ENCODE data around the gene SIAE.

Gene SIAE

DNA sequence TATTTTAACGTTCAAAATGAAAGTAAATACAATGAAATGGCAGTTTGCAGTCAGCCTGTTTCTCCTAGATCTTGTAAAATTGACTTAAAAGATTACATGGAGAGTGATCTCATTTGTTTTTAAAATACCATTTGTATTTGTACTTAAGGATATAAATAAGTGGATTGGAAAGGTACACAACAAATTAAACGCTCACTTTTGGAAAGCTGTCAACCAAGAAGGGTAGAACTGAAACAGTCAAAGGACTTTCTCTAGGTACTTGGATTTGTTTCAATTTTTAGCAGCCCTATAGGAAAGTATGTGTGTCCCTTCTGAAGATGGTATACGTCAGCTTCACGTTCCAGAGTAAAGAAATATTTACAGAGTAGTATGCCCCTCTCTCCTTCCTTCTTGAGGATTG, 43.6 kb downstream of the SIAE start:
- H3K4me3 ChIP-seq (ENCODE audit: low read depth, low read length) = no peak overlapping the region
- DNase-seq (ENCODE audit: low read depth, low spot score) = no peak
- CTCF ChIA-PET = interaction anchor here (0.7 to 1.7 kb wide), 7 partner anchors 8 to 236 kb away, joined by 3 to 12 read pairs (median 4); no protein-coding TSS in a partner anchor

DNA sequence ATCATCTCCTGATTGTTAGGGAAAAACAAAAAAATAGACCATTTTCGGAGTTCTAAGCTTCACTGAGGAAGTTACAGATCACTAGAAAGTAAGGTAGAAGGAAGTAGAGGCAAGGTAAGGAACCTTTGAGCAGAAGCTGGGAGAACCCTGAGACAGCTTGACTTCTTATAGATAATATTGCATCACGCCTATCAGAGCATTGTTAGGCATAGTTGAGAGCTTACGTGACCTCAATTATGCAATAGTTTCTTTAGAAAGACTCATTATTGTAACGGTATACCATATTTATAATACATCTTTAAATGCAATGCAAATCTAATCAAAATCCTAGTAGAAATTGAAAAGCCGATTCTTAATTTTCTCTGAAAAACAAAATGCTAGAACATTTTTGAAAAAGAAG, 46.0 kb downstream of the SIAE start:
- TF ChIP-seq, protein P1, sequence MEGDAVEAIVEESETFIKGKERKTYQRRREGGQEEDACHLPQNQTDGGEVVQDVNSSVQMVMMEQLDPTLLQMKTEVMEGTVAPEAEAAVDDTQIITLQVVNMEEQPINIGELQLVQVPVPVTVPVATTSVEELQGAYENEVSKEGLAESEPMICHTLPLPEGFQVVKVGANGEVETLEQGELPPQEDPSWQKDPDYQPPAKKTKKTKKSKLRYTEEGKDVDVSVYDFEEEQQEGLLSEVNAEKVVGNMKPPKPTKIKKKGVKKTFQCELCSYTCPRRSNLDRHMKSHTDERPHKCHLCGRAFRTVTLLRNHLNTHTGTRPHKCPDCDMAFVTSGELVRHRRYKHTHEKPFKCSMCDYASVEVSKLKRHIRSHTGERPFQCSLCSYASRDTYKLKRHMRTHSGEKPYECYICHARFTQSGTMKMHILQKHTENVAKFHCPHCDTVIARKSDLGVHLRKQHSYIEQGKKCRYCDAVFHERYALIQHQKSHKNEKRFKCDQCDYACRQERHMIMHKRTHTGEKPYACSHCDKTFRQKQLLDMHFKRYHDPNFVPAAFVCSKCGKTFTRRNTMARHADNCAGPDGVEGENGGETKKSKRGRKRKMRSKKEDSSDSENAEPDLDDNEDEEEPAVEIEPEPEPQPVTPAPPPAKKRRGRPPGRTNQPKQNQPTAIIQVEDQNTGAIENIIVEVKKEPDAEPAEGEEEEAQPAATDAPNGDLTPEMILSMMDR (IDR thresholded peaks at IDR 0.05; ENCODE audit: insufficient read depth, low read length, missing control alignments) = no peak
- ChIA-PET CTCF (no interaction called here), POLR2A (no interaction called here)
- no peak for DNase-seq (ENCODE audit: low read depth, low spot score)
- no peak overlapping the region for H3K4me3 ChIP-seq (ENCODE audit: low read depth, low read length)

More for the DNA sequence above, 43.6 kb downstream of the SIAE start:
- TF ChIP-seq, protein P1 (IDR thresholded peaks at IDR 0.05; ENCODE audit: insufficient read depth, low read length, missing control alignments) = no peak
- POLR2A ChIA-PET = no interaction called here

DNA sequence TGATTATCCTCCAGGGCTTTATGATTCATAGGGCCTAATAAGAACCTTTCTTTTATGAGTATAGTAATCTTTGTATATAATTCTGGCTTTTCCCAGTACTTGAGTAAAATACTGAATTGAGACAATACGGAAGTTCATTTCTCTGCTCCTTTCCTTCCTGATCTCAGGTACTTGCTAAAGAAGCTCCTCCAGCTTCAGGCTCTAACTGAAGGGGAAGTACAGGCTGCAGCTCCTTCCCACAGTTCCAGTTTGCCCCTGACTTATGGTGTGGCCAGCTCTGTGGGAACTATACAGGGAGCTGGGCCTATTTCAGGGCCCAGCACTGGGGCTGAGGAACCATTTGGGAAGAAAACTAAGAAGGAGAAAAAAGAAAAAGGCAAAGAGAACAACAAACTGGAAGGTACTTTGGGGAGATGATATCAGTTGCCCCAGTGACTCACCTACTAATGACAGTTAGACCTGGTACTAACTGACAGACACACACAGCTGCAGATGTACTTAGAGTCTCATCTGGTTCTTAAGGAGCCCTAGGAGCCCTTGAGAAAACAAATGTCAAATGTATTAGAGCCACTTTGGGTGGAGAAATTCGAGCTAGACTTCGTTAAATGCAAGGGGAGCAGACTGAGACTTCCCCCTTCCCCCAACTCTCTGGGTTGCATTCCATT, 47.9 kb downstream of the SIAE start:
- CTCF ChIA-PET = interaction anchor here (1.2 to 5.4 kb wide), 5 partner anchors 8 to 213 kb away, joined by 3 to 35 read pairs (median 7); no protein-coding TSS in a partner anchor
- DNase-seq (ENCODE audit: low read depth, low spot score) = no peak
- POLR2A ChIA-PET = no interaction called here
- H3K4me3 ChIP-seq (ENCODE audit: low read depth, low read length) = no peak overlapping the region
- TF ChIP-seq, protein P1 (IDR thresholded peaks at IDR 0.05; ENCODE audit: insufficient read depth, low read length, missing control alignments) = no peak

DNA sequence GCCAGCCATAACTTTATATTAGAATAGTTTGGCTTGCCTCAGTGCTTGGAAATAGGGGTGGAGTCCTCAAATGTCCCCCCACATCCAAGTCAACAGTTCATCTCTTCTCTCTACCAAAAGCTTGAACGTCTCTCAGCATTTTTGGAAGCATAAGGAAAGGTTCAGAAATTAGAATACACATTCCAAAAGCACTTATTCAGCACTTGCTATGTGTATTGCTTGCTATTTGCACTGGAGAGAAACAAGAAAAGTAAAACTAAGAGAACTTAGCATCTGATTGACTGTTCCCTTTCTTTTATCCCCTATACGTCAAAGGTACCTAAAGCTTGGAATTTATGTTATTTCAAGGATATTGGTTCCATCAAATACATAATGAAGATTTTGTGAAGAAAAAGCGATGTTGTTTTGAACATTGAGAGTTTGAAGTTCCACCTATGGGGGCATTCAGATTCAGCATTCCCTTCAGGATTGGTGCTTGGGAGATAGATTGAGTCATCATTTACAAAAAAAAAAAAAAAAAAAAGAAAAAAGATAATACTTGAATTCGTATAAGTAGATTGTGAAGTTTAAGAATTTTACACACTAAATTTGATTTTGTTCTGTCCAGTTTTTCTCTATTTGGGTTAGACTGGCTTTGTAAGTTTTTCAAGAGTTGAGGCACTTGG, 49.5 kb downstream of the SIAE start:
- TF ChIP-seq, protein P1 (IDR thresholded peaks at IDR 0.05; ENCODE audit: insufficient read depth, low read length, missing control alignments) = no peak
- no peak for DNase-seq (ENCODE audit: low read depth, low spot score)
- H3K4me3 ChIP-seq (ENCODE audit: low read depth, low read length) = peak overlapping the region; percentile 87
- POLR2A ChIA-PET = interaction anchor here (1.7 kb wide), 1 partner anchor 19 kb away, joined by 10 read pairs; no protein-coding TSS in a partner anchor
- CTCF ChIA-PET = interaction anchor here (0.6 to 5.4 kb wide), 7 partner anchors 10 to 215 kb away, joined by 3 to 35 read pairs (median 5); no protein-coding TSS in a partner anchor

DNA sequence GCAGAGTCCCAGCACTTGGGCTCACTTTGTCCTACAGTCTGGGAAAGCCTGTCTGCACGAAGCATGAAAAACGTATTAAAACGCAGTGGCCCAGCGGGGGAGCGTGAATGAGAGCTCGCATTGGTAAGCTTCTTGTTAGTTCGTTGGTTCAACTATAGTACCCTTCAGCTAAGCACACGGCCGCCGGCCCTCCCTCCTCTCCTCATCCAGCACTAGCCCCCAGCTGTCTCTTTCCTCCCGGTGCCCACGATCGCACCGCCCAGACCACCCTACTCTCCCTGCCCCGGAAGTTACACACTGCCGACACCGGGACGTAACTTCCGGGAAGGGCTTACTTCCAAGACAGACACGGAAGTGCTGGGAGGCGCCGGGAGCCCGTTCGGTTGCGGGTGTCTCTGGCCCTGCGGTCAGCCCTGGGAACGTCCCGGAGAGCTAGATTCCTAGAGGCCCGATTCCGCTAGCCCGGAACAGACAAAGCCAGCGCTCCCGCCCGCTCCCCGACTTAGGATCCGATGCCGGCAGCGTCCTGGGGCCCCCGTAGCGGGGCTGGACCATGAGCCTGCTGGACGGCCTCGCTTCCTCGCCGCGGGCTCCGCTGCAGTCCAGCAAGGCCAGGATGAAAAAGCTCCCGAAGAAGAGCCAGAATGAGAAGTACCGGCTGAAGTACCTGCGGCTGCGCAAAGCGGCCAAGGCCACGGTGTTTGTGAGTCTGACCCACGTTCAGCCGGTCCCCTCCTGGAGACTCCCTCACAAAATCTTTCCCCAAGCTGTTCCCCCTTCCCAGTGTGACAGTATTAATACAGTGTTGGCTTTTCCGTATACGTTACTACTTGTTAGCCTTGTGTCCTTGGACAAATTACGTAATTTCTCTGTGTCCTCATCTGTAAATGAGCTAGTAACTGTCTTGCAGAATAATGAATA, 50.7 kb downstream of the SIAE start, which contains the start of gene TBRG1:
Gene TBRG1, plus strand, starts transcription at position 334 of the 921 bp plus-strand sequence. Its CDS starts 220 bp downstream, at position 554.
- DNase-seq (ENCODE audit: low read depth, low spot score) = peak; percentile 42
- ChIA-PET CTCF (interaction anchor here (0.6 to 5.4 kb wide), 10 partner anchors 11 to 254 kb away, joined by 3 to 35 read pairs (median 4); no protein-coding TSS in a partner anchor), POLR2A (interaction anchor here (0.8 to 1.7 kb wide), 3 partner anchors 20 to 298 kb away, joined by 3 to 10 read pairs (median 5); no protein-coding TSS in a partner anchor)
- peak within 1 kb of the TSS; percentile 87 for H3K4me3 ChIP-seq (ENCODE audit: low read depth, low read length)
- TF ChIP-seq, protein P1 (IDR thresholded peaks at IDR 0.05; ENCODE audit: insufficient read depth, low read length, missing control alignments) = no peak

Data from AG04449 (cell line).